ENCODE measurements around the gene SLK.

The SLK gene

GRCh38 chr10:104021246-104021645 is 54.3 kb downstream of the SLK start:
- Mint-ChIP-seq H3K4me1 (ENCODE audit: low read depth) (no peaks in the 10 kb centered on the region), H3K27me3 (no peaks in the 10 kb centered on the region), H3K27ac (no peak overlapping the region), H3K9me3 (no peaks in the 10 kb centered on the region), H3K36me3 (ENCODE audit: low read depth) (peaks cover 70% of the 10 kb centered on the region), H3K4me3 (no peak overlapping the region)
- intact Hi-C loops (cut with micrococcal nuclease) = loop anchor here (10.0 kb wide), 1 partner anchor 104 kb away; the partner anchor contains the start of gene SFR1

DNA sequence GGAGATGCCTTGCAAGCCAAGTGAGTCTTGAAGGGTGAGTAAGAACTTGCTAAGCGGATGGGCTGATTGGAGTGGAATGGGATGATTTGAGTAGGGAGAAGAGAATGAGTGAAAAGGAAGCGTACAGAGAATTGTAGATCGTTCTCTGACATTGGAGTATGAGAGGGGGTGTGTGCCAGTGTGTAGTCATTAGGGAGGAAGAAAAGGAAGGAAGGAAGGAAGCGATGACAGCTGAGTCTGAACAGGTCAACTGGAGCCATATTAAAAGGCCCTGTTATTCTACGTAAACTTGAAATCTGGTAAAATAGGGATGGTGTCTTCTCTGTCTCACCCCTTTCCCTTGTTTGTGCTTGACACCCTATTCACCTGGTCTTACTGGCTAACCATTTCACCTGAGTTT is 55.1 kb downstream of the SLK start:
- Mint-ChIP-seq H3K36me3 (ENCODE audit: low read depth) (peaks cover 69% of the 10 kb centered on the region), H3K4me3 (no peak overlapping the region), H3K27ac (no peak overlapping the region), H3K27me3 (no peaks in the 10 kb centered on the region), H3K4me1 (ENCODE audit: low read depth) (no peaks in the 10 kb centered on the region), H3K9me3 (no peaks in the 10 kb centered on the region)
- intact Hi-C loops (cut with micrococcal nuclease) = loop anchor here (10.0 kb wide), 1 partner anchor 103 kb away; the partner anchor contains the start of gene SFR1

DNA sequence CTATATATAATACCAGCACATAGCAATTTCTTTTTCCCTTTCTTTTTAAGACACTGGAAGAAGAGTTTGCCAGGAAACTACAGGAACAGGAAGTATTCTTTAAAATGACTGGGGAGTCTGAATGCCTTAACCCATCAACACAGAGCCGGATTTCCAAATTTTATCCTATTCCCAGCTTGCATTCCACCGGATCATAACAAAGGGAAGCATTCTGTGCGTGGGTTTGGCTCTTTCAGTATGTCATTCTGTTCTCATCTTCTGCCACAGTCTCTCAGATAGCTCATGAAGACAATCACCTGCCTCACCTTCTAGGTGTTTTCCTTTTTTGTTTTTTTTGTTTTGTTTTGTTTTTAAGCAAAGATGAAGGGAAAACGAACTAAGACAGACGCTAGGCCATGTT is 58.6 kb downstream of the SLK start:
- no peaks in the 10 kb centered on the region for H3K9me3 Mint-ChIP-seq
- no peaks in the 10 kb centered on the region for H3K27me3 Mint-ChIP-seq
- intact Hi-C loops (cut with micrococcal nuclease) = loop anchor here (10.0 kb wide), 1 partner anchor 99 kb away; the partner anchor contains the start of gene SFR1
- H3K4me1 Mint-ChIP-seq (ENCODE audit: low read depth) = no peaks in the 10 kb centered on the region
- H3K4me3 Mint-ChIP-seq = no peak overlapping the region
- H3K27ac Mint-ChIP-seq = no peak overlapping the region
- H3K36me3 Mint-ChIP-seq (ENCODE audit: low read depth) = peaks cover 66% of the 10 kb centered on the region

- Mint-ChIP-seq H3K9me3 (no peaks in the 10 kb centered on the region), H3K27me3 (no peaks in the 10 kb centered on the region), H3K36me3 (ENCODE audit: low read depth) (peaks cover 63% of the 10 kb centered on the region), H3K27ac (no peak overlapping the region), H3K4me1 (ENCODE audit: low read depth) (no peaks in the 10 kb centered on the region), H3K4me3 (no peak overlapping the region)
- intact Hi-C loops (cut with micrococcal nuclease) = loop anchor here (10.0 kb wide), 1 partner anchor 98 kb away; the partner anchor contains the start of gene SFR1
Measured at GRCh38 chr10:104026762-104027161, 59.8 kb downstream of the SLK start.

DNA sequence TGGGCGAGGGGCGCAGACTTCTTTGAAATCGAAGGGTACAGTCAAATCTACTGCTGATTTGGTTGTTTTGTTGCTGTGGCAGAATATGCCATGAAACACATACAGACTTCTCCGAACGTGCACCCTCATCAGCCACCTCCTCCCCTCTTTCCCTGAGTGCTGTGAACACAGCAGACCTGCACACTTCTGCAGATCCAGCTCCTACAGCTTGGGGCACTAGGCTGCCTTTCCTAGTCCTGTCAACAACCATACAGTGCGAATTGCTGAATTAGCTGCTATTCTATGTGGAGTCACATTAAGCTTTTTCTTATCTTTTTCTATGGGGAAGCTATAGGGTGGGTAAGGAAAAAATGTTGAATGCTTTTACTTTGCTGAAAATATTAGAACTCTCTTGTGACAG is 61.2 kb downstream of the SLK start:
- intact Hi-C loops (cut with micrococcal nuclease) = loop anchor here (10.0 kb wide), 1 partner anchor 97 kb away; the partner anchor contains the start of gene SFR1
- Mint-ChIP-seq H3K36me3 (ENCODE audit: low read depth) (peaks cover 62% of the 10 kb centered on the region), H3K4me1 (ENCODE audit: low read depth) (no peaks in the 10 kb centered on the region), H3K4me3 (no peak overlapping the region), H3K27ac (no peak overlapping the region), H3K27me3 (no peaks in the 10 kb centered on the region), H3K9me3 (no peaks in the 10 kb centered on the region)

DNA sequence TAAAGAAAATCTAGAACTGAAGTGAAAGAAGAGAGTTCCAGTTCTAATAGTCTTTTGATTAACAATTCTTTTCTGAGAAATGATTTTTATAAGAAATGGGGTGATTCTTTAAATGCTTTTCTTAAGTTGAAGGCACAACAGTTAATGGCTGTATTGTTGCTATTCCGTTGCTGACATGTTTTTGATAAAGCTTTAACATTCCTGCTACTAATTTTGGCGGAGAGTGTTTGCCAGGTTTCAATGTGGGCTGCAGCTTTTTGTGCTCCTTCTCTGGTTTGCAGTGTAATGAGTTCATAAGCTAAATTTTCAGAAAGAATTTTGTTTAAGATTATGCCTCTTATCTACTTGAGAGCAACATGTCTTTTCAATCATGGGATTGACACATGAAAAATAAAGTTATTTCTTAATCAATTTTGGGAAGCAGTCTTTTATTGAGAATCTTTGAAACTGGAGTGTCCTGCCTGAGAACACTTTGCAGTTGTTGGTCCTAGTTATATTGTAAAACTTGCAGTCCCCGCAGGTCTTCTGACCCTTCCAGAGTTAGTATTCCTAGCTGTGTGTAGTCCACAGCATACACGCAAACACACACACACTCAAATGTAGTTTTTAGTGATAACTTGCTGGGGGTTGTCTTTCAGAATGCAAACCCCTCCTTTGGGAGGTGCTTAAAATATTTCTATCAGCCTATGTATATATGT is 62.0 kb downstream of the SLK start:
- Mint-ChIP-seq H3K27ac (no peak overlapping the region), H3K4me3 (no peak overlapping the region), H3K4me1 (ENCODE audit: low read depth) (no peaks in the 10 kb centered on the region), H3K36me3 (ENCODE audit: low read depth) (peaks cover 58% of the 10 kb centered on the region), H3K9me3 (no peaks in the 10 kb centered on the region), H3K27me3 (no peaks in the 10 kb centered on the region)
- intact Hi-C loops (cut with micrococcal nuclease) = loop anchor here (10.0 kb wide), 1 partner anchor 96 kb away; the partner anchor contains the start of gene SFR1

GRCh38 chr10:104029521-104029860 is 62.6 kb downstream of the SLK start:
- Mint-ChIP-seq H3K4me3 (no peak overlapping the region), H3K36me3 (ENCODE audit: low read depth) (peaks cover 56% of the 10 kb centered on the region), H3K27me3 (no peaks in the 10 kb centered on the region), H3K4me1 (ENCODE audit: low read depth) (no peaks in the 10 kb centered on the region), H3K27ac (no peak overlapping the region), H3K9me3 (no peaks in the 10 kb centered on the region)
- intact Hi-C loops (cut with micrococcal nuclease) = loop anchor here (10.0 kb wide), 1 partner anchor 95 kb away; the partner anchor contains the start of gene SFR1

DNA sequence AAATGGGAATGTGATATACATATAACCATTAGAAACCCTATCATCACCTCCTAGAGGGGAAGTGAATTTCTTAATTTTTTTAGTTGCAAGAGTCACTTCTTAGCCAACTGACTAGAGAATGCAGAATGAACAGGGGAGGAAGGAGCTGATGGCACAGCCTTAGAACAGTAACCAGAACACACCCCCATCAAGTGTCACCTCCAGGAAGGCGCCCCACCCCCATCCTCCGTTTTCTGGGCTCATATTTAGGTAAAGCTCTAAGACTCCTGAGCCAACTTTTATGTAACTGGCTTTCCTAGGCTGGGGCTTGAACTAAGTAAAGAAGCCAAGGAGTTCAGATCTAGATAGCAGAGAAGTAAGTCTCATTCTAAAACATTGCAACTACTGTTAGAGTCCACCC is 64.7 kb downstream of the SLK start:
- intact Hi-C loops (cut with micrococcal nuclease) = no loop called here
- Mint-ChIP-seq H3K27me3 (no peaks in the 10 kb centered on the region), H3K4me3 (no peak overlapping the region), H3K4me1 (ENCODE audit: low read depth) (no peaks in the 10 kb centered on the region), H3K27ac (no peak overlapping the region), H3K36me3 (ENCODE audit: low read depth) (peaks cover 51% of the 10 kb centered on the region), H3K9me3 (no peaks in the 10 kb centered on the region)

GRCh38 chr10:104032144-104032775 is 65.3 kb downstream of the SLK start:
- Mint-ChIP-seq H3K27ac (no peak overlapping the region), H3K9me3 (no peaks in the 10 kb centered on the region), H3K4me1 (ENCODE audit: low read depth) (no peaks in the 10 kb centered on the region), H3K27me3 (no peaks in the 10 kb centered on the region), H3K4me3 (no peak overlapping the region), H3K36me3 (ENCODE audit: low read depth) (peaks cover 51% of the 10 kb centered on the region)
- intact Hi-C loops (cut with micrococcal nuclease) = no loop called here

- no peak overlapping the region for H3K4me3 Mint-ChIP-seq
- H3K36me3 Mint-ChIP-seq (ENCODE audit: low read depth) = peaks cover 40% of the 10 kb centered on the region
- intact Hi-C loops (cut with micrococcal nuclease) = no loop called here
- H3K27ac Mint-ChIP-seq = no peak overlapping the region
- H3K9me3 Mint-ChIP-seq = no peaks in the 10 kb centered on the region
- no peaks in the 10 kb centered on the region for H3K27me3 Mint-ChIP-seq
- H3K4me1 Mint-ChIP-seq (ENCODE audit: low read depth) = no peaks in the 10 kb centered on the region
Measured at GRCh38 chr10:104033401-104033930, 66.5 kb downstream of the SLK start.

DNA sequence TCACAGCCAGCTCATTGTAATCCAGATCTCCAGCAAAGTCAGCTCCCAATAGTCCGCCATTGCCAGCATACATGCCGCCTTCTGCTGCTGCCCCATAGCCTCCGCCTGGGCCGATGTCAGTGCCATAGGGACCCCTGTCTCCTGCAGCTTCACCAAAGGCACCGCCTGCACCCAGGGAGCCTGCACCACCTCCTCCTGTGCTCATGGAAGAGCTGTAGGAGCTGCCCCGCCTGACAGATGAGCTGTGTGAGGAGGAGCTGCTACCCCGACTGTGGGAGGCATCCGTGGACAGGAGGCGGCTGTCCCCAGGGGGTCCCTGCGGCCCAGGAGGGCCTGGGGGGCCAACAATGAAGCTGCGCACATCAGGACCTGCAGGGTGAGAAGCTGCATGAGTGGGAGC is 67.0 kb downstream of the SLK start:
- no peak overlapping the region for H3K4me3 Mint-ChIP-seq
- intact Hi-C loops (cut with micrococcal nuclease) = no loop called here
- peaks cover 35% of the 10 kb centered on the region for H3K36me3 Mint-ChIP-seq (ENCODE audit: low read depth)
- no peaks in the 10 kb centered on the region for H3K27me3 Mint-ChIP-seq
- H3K9me3 Mint-ChIP-seq = no peaks in the 10 kb centered on the region
- no peak overlapping the region for H3K27ac Mint-ChIP-seq
- no peaks in the 10 kb centered on the region for H3K4me1 Mint-ChIP-seq (ENCODE audit: low read depth)

- H3K4me3 Mint-ChIP-seq = no peak overlapping the region
- intact Hi-C loops (cut with micrococcal nuclease) = no loop called here
- H3K36me3 Mint-ChIP-seq (ENCODE audit: low read depth) = peaks cover 29% of the 10 kb centered on the region
- H3K27me3 Mint-ChIP-seq = no peaks in the 10 kb centered on the region
- H3K4me1 Mint-ChIP-seq (ENCODE audit: low read depth) = no peaks in the 10 kb centered on the region
- no peaks in the 10 kb centered on the region for H3K9me3 Mint-ChIP-seq
- no peak overlapping the region for H3K27ac Mint-ChIP-seq
Measured at GRCh38 chr10:104034401-104035193, 67.7 kb downstream of the SLK start.

DNA sequence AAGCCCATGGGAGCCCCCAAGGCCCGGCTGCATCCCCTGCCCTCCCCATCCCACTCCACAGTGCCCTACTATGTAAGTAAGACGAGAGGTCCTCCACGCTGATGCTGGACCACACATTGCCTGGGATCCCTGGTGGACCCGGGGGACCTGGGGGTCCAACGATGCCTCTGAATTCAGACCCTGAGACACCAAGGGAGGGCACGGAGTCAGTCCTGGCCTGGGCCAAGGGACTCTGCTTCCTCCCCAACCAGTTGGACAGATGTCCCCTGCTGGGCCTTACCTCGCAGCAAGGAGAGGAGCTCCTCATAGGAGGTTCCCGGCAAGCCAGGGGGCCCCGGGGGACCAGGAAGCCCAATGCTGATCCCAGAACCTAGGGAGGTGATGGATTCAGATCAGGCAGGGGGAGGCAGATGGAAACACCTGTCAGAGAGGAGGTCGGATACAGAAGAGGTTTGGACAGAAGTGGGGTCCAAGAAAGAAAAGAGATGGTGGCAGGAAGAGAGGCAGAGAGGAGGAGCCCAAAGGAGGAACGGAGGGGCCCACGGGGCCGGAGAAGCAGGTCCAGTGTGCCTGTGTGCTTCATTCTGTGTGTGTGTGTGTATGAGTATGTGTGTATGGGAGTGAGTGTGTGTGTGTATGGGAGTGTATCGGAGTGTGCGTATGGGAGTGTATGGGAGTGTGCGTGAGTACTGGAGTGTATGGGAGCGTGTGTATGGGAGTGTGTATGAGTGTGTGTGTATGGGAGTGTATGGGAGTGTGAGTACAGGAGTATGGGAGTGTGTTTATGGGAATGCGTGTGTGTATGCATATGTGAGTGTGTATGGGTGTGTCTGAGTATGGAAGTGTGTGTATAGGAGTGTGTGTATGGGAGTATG is 68.5 kb downstream of the SLK start:
- Mint-ChIP-seq H3K27me3 (no peaks in the 10 kb centered on the region), H3K4me3 (no peak overlapping the region), H3K9me3 (no peaks in the 10 kb centered on the region), H3K4me1 (ENCODE audit: low read depth) (no peaks in the 10 kb centered on the region), H3K27ac (no peak overlapping the region), H3K36me3 (ENCODE audit: low read depth) (peaks cover 27% of the 10 kb centered on the region)
- intact Hi-C loops (cut with micrococcal nuclease) = no loop called here
